GM12865 (cell line): ENCODE results near the gene PCCA.
"Not testable (repeated sequence)": the region's sequence is repeated elsewhere in the genome, so short reads cannot be mapped to it uniquely, and the experiment has no call there.

Experiments used
- DNase-seq: peaks from one replicate; pipeline ENCODE4 v3.0.0; 2010; ENCODE audit warnings: low read depth
- H3K4me3 ChIP-seq: 2 replicates; pipeline ENCODE4 v1.5.1; 2011; ENCODE audit warnings: mild to moderate bottlenecking, low read depth, low read length, control low read depth
- CTCF ChIP-seq: IDR thresholded peaks from 2 replicates; pipeline ENCODE4 v1.5.1; 2011; ENCODE audit warnings: low read length, control low read depth, low read depth, inconsistent platforms; ENCODE audit not compliant: insufficient read depth; ENCODE audit errors: missing control alignments

PCCA gene

GRCh38 chr13:100139817-100140216 is 50.9 kb downstream of the PCCA start:
- TF ChIP-seq CTCF, result no peak
- no peak for DNase-seq
- H3K4me3 ChIP-seq, result no peak overlapping the region

DNA sequence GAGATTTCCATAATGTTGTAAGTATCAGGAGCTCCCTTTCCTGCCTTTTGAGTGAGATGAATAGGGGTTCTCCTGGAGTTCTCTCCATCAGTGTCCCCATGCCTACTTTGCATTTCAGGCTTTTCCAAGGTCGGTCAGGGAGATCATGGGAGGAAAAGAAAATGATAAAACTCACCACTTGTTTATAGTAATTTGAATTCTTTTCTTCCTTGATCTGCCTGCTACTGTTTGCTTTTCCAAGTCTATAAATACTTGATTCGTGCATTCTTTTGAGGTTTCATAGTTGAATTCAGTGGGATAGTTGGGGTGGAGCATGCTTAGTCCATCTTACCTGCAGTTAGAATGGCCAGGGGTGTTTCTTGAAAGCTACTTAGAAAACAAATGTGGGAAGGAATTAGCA is 51.5 kb downstream of the PCCA start:
- TF ChIP-seq CTCF, result no peak
- no peak overlapping the region for H3K4me3 ChIP-seq
- no peak for DNase-seq

DNA sequence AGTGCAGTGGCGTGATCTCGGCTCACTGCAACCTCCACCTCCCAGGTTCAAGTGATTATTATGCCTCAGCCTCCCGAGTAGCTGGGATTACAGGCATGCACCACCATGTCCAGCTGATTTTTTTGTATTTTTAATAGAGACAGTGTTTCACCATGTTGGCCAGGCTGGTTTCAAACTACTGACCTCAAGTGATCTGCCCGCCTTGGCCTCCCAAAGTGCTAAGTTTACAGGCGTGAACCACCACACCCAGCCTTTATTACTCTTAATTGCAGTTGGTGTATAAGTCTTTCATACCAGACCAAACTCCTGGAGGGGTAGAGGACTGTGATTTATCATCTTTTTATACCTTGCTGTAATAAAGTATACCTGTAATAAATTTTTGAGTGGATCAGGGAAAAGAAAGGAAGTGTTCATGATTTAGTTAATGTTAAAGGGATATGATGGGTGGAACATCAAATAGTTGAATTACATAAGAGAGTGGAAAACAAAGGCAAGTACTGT is 52.6 kb downstream of the PCCA start:
- H3K4me3 ChIP-seq, DNase-seq: not testable (repeated sequence)

- no peak for DNase-seq
- no peak for TF ChIP-seq CTCF
- H3K4me3 ChIP-seq, result no peak overlapping the region
These were observed 57.6 kb downstream of the PCCA start for GRCh38 chr13:100146534-100146933.

DNA sequence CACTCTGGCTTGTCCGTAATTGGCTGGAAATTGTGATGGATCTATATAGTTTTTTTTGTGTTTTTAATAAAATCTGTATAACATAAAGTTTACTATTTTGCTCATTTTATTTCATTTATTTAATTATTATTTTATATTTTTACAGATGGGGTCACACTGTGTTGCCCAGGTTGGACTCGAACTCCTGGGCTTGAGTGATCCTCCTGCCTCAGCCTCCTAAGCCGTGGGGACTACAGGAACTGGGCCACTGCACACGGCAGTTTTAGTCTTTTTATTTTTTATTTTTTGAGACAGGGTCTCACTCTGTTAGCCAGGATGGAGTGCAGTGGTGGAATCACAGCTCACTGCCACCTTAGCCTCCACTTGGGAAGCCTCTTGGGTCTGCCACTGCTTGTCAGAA is 58.9 kb downstream of the PCCA start:
- no peak overlapping the region for H3K4me3 ChIP-seq
- DNase-seq, result no peak
- no peak for TF ChIP-seq CTCF

DNA sequence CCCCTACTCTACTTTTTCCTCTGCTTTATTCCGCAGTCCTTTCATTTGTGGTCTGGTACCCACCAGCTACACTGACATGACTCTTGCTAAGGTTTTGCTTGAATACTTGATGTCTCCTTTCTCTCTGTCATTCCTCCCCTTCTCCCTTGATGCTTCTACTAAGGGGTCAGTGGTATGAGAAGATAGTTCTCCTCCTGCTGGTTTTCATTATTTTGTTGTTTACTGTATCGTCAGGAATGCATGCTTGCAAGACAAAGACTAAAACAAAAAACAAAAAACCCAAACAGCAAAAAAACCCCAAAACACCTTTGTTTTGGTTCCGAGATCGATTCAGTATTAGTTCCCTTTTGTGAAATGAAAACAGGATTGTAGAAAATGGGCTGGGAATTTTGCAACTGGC is 59.5 kb downstream of the PCCA start:
- no peak for TF ChIP-seq CTCF
- no peak overlapping the region for H3K4me3 ChIP-seq
- no peak for DNase-seq

DNA sequence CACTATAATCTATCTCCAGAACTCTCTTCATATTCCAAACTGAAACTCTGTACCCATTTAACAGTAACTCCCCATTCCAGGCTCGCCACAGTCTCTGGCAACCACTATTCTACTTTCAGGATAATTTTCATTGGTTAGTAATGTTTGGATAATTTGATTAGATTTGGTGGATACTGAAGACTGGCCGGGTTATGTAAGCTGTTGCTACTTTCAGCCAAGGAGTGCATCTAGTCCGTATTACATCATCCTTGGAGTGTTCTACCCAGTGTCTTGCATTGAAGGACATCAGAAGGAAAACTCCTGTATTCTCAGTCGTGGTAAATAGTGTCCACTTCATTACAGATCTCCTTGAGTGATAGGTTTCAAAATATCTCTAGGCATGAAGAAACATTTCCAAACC is 60.5 kb downstream of the PCCA start:
- H3K4me3 ChIP-seq, result no peak overlapping the region
- no peak for TF ChIP-seq CTCF
- no peak for DNase-seq

- DNase-seq, H3K4me3 ChIP-seq: not testable (repeated sequence)
These were observed 61.8 kb downstream of the PCCA start for GRCh38 chr13:100150711-100151110.
